Kidney epithelial cell (primary cell): ENCODE data around the gene STK11IP. TPM values are rescaled to one million over a fixed set of nuclear protein-coding genes. Genes with fewer than 3 reads are reported as not detected.
A peak's percentile ranks its signal among the peaks of the same experiment; 100 is the strongest.

Source experiments
- DNase-seq: peaks from one replicate; pipeline ENCODE4 v3.0.0-alpha.2; 2010; ENCODE audit warnings: low read depth
- H3K27me3 ChIP-seq: 2 replicates; pipeline ENCODE4 v1.6.0; 2011; ENCODE audit warnings: low read length; ENCODE audit not compliant: control insufficient read depth, insufficient read depth
- H3K36me3 ChIP-seq: 2 replicates; pipeline ENCODE4 v1.5.1; 2011; ENCODE audit warnings: low read length; ENCODE audit not compliant: control insufficient read depth, insufficient read depth
- H3K4me3 ChIP-seq: 2 replicates; pipeline ENCODE4 v1.5.1; 2011; ENCODE audit warnings: low read depth, mild to moderate bottlenecking, control low read depth, low read length
- CTCF ChIP-seq: IDR thresholded peaks from 2 replicates; pipeline ENCODE4 v1.5.1; 2011; ENCODE audit warnings: mild to moderate bottlenecking, moderate library complexity, low read length, control low read depth, inconsistent platforms; ENCODE audit not compliant: insufficient read depth, poor library complexity, severe bottlenecking
- total RNA-seq: library from RNA; depleted of rRNA; stranded (reverse); fragments of >200 nt; gene quantifications from 2 replicates; pipeline ENCODE4 v1.2.3, GENCODE V29; 2015

STK11IP gene
- total RNA-seq, 1 donor from 2014 or later, result 22.2 TPM

DNA sequence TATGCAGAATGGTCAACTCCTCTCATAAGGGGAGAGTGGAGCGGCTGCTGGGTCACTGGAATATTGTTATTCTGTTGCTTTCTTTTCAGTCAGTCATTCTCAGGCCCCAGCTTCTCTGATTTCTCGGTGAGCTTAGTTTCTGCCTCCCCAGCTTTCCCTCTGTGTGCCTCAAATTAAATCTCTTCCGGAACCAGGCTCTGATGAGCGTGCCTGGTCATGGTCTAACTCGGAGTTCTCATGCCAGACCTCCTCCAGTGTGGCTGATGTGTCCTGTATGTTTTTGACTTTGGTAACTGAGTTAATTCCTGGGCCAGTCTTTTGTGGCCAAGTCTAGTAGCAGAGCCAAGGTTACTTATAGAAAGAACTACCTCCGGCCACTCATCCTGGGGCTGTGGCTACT is 4.9 kb upstream of the STK11IP start:
- TF ChIP-seq CTCF, result no peak
- H3K27me3 ChIP-seq, result no peaks in the 10 kb centered on the region
- DNase-seq, result no peak
- H3K36me3 ChIP-seq, result no peaks in the 10 kb centered on the region
- no peak overlapping the region for H3K4me3 ChIP-seq

DNA sequence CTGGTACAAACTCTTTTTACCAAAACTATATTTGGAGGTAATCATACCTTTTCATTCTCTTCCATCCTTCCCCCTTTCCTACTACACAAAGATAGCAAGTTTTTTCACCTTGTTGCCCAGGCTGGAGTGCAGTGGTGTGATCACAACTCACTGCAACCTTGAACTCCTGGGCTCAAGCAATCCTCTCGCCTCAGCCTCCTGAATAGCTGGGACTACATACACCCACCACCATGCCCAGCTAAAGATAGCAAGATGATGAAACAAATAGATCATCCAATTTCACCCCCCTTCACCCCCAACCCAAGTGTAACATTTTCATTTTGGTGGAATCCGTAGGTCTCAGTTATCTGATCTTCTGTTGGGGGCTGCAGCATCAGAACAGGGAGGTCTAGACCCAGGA is 4.5 kb upstream of the STK11IP start:
- DNase-seq, result no peak
- H3K4me3 ChIP-seq, result no peak overlapping the region
- H3K36me3 ChIP-seq, result no peaks in the 10 kb centered on the region
- no peaks in the 10 kb centered on the region for H3K27me3 ChIP-seq
- no peak for TF ChIP-seq CTCF

DNA sequence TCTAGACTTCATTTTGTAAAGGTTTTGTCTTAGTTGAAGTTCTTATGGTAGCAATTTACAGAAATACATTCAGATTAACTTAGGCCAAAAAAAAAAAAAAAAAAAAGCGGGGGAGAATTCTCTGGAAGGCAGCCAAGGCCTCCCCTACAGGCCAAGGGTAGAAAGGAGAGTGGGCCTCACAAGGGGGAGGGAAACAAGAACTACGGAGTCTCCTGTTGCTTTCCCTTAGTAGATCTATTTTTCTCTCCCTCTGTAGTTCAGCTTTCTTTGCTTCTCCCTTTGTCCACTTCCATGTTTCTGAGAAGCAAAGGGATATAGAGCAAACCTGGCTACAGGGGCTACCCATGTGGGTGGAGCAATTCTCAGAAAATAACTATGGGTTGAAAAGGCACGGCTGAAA is 2.4 kb upstream of the STK11IP start:
- no peak for DNase-seq
- TF ChIP-seq CTCF, result no peak

GRCh38 chr2:219596954-219597551 is 604 bp upstream of the STK11IP start:
- no peak for DNase-seq
- no peak for TF ChIP-seq CTCF
- no peaks in the 10 kb centered on the region for H3K36me3 ChIP-seq

More for the DNA sequence above, 2.4 kb upstream of the STK11IP start:
- Histone ChIP-seq H3K27me3 (no peaks in the 10 kb centered on the region), H3K36me3 (no peaks in the 10 kb centered on the region), H3K4me3 (no peak overlapping the region)

GRCh38 chr2:219598308-219599078 is 836 bp downstream of the STK11IP start:
- DNase-seq, result no peak
- no peak for TF ChIP-seq CTCF
- Histone ChIP-seq H3K36me3 (no peaks in the 10 kb centered on the region), H3K4me3 (peak overlapping the region; percentile 68), H3K27me3 (no peaks in the 10 kb centered on the region)

More at GRCh38 chr2:219596954-219597551, 604 bp upstream of the STK11IP start:
- no peaks in the 10 kb centered on the region for H3K27me3 ChIP-seq
- peak overlapping the region; percentile 68 for H3K4me3 ChIP-seq
